ENCODE measurements around the gene USP15. TPM values are rescaled to one million over a fixed set of nuclear protein-coding genes. Genes with fewer than 3 reads are reported as not detected.

The USP15 gene
- total and polyA plus RNA-seq, 2 donors (not counting 3 experiments of a cell fraction or from before 2014, with no cell fraction given) = 20.0 to 61.8 TPM

GRCh38 chr12:62345667-62346066, 85.5 kb downstream of the USP15 start:
- Histone ChIP-seq H3K9me3 (replicated peaks; ENCODE audit: control insufficient read depth, insufficient read depth, low read length) (no peaks in the 10 kb centered on the region), H3K4me1 (ENCODE audit: control insufficient read depth, extremely low read depth, insufficient read depth, low read length) (no peaks in the 10 kb centered on the region), H3K4me3 (replicated peaks in 1 of 3; ENCODE audit: insufficient read depth in 1 of 3, low read depth in 1 of 3, low read length in 3 of 3) (no peak overlapping the region), H4K20me1 (replicated peaks; ENCODE audit: control insufficient read depth, extremely low read depth, insufficient read depth, low read length) (no peaks in the 10 kb centered on the region), H3K9me1 (replicated peaks; ENCODE audit: control insufficient read depth, extremely low read depth, insufficient read depth, low read length) (no peaks in the 10 kb centered on the region), H3K9ac (replicated peaks; ENCODE audit: extremely low read depth, insufficient read depth, low read length) (no peak overlapping the region), H2AFZ (ENCODE audit: low read depth, low read length) (no peak overlapping the region), H3K4me2 (ENCODE audit: insufficient read depth, low read length) (no peak overlapping the region), H3K27me3 (ENCODE audit: control insufficient read depth in 2 of 2, insufficient read depth in 2 of 2, low read length in 2 of 2) (no peaks in the 10 kb centered on the region), H3K79me2 (ENCODE audit: control insufficient read depth, insufficient read depth, low read length) (peaks cover 10% of the 10 kb centered on the region), H3K36me3 (ENCODE audit: control insufficient read depth in 2 of 2, extremely low read depth in 1 of 2, insufficient read depth in 2 of 2, low read length in 2 of 2) (peaks cover 0 to 4% of the 10 kb centered on the region in 2 experiments), H3K27ac (ENCODE audit: insufficient read depth, low read depth, low read length) (no peak overlapping the region)
- DNase-seq (ENCODE audit: low read depth, low spot score) (no peak), FAIRE-seq (no peak)
- POLR2A ChIA-PET = no interaction called here
- CTCF ChIA-PET = no interaction called here
- no TSS peak for BruUV-seq (replicated peaks)
- TF ChIP-seq POLR2A (IDR thresholded peaks at IDR 0.05; ENCODE audit: low read depth, low read length) (no peak), CTCF (IDR thresholded peaks at IDR 0.05; ENCODE audit: extremely low read depth in 1 of 2, insufficient read depth in 1 of 2, low read depth in 1 of 2, low read length in 2 of 2) (no peak), POLR2AphosphoS5 (IDR thresholded peaks at IDR 0.05; ENCODE audit: insufficient read depth, low read depth, low read length) (no peak), GATA2 (IDR thresholded peaks at IDR 0.05; ENCODE audit: insufficient read depth, insufficient read length, low read depth, low read length) (no peak), EZH2 (IDR thresholded peaks at IDR 0.05; ENCODE audit: borderline replicate concordance, low read depth, low read length, severe bottlenecking) (no peak), FOS (IDR thresholded peaks at IDR 0.05; ENCODE audit: borderline replicate concordance, insufficient read depth, low read length) (no peak), MYC (IDR thresholded peaks at IDR 0.05; ENCODE audit: low read depth, low read length) (no peak), JUN (IDR thresholded peaks at IDR 0.05; ENCODE audit: borderline replicate concordance, insufficient read depth, insufficient read length, low read depth) (no peak)
- TF ChIP-seq, protein P1, sequence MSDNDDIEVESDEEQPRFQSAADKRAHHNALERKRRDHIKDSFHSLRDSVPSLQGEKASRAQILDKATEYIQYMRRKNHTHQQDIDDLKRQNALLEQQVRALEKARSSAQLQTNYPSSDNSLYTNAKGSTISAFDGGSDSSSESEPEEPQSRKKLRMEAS (IDR thresholded peaks at IDR 0.05; ENCODE audit: insufficient read depth, insufficient read length) = no peak
- intact Hi-C loops (cut with micrococcal nuclease) = no loop called here
- dilution Hi-C loops (cut with MboI; ENCODE audit: extremely low pct_ligation_motif_present, low sequenced_read_pairs) = no loop called here

All from endothelial cell of umbilical vein (primary cell).